Measurements from ENCODE around the gene PARP3. TPM values are rescaled to one million over a fixed set of nuclear protein-coding genes. Genes with fewer than 3 reads are reported as not detected.
"Not testable (repeated sequence)": the region's sequence is repeated elsewhere in the genome, so short reads cannot be mapped to it uniquely, and the experiment has no call there.

PARP3 gene
- total and polyA plus RNA-seq, 10 donors, result 8.2 to 34.2 (median 24.7) TPM

DNA sequence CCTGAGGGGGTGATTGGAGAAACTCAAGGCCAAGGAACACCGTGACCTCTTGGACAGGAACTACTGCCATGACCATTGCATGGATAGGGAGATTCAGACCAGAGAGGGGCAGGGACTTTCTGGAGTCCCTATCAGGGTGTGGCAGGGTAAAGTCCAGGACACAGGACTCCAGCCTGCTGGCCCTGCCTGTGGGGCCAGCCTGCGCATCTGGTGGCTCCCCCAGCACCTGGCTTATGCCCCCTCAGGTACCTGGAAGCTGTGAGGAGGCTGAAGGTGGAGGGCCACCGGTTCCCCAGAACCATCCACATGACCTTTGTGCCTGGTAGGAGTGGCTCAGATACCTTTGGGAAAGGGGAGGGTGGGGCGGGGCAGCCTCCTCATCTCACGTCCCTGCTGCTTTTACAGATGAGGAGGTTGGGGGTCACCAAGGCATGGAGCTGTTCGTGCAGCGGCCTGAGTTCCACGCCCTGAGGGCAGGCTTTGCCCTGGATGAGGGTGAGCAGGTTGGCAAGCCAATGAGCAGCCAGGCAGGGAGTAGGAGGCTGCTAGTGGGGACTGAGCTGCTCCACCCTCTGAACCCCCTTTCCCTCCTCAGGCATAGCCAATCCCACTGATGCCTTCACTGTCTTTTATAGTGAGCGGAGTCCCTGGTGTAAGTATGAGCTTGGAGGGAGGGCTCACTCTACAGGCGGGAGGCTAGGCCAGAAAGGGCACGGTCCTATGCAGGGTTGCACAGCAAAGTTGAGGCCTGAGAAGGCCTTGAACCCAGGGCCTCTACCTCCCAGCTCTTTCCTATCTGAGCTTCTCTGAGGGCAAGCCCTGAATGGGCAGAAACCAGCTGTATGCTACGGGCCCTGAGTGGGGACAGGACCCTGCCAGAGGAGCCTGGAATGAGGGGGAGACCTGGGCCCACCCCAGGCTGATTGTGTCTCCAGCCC lies 44.1 kb downstream of the PARP3 start:
- H3K27ac ChIP-seq, result peak overlapping the region in 1 of 8 donors; percentile 11
- H3K4me3 ChIP-seq, result no peak overlapping the region
- H3K4me1 ChIP-seq, result peaks cover 17 to 38% (median 28%) of the 10 kb centered on the region in 6 donors
- intact Hi-C loops (cut with DNase I; ENCODE audit: low total_unique reads), result no loop called here
- no peaks in the 10 kb centered on the region for H3K27me3 ChIP-seq (replicated peaks in 1 of 7)
- no peaks in the 10 kb centered on the region for H3K9me3 ChIP-seq
- peaks cover 0 to 14% (median under 1%) of the 10 kb centered on the region in 6 donors for H3K36me3 ChIP-seq
- TF ChIP-seq POLR2AphosphoS5 (IDR thresholded peaks at IDR 0.05) (peak in 1 of 3 donors; percentile 11), POLR2A (IDR thresholded peaks at IDR 0.05) (no peak)
- TF ChIP-seq, protein P1, sequence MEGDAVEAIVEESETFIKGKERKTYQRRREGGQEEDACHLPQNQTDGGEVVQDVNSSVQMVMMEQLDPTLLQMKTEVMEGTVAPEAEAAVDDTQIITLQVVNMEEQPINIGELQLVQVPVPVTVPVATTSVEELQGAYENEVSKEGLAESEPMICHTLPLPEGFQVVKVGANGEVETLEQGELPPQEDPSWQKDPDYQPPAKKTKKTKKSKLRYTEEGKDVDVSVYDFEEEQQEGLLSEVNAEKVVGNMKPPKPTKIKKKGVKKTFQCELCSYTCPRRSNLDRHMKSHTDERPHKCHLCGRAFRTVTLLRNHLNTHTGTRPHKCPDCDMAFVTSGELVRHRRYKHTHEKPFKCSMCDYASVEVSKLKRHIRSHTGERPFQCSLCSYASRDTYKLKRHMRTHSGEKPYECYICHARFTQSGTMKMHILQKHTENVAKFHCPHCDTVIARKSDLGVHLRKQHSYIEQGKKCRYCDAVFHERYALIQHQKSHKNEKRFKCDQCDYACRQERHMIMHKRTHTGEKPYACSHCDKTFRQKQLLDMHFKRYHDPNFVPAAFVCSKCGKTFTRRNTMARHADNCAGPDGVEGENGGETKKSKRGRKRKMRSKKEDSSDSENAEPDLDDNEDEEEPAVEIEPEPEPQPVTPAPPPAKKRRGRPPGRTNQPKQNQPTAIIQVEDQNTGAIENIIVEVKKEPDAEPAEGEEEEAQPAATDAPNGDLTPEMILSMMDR (IDR thresholded peaks at IDR 0.05 in 8 of 11, conservative IDR thresholded peaks at IDR 0.05 in 3 of 11), result no peak
- DNase-seq, result no peak
- WGBS, 5 donors, result 78 to 87% (median 86%) methylated on average over 7 to 12 of the region's 12 CpGs

DNA sequence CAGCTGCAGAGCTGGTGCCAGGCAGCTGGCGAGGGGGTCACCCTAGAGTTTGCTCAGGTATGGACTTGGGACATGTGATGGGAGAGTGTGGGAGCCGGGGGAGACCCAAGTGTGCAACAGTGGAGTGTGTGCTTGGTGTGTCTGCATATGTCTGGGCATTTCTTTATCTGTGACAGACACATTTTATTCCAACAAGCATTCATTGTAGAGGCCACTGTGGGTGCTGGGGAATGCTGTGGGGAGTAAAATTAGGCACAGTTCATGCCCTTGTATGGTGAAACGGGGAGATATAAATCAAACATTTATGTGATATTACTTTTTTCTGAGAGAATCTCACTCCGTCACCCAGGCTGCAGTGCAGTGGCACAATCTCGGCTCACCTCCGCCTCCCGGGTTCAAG lies 45.4 kb downstream of the PARP3 start:
- no peaks in the 10 kb centered on the region for H3K27me3 ChIP-seq (replicated peaks in 1 of 7)
- peaks cover 0 to 27% (median 12%) of the 10 kb centered on the region in 6 donors for H3K36me3 ChIP-seq
- no peaks in the 10 kb centered on the region for H3K9me3 ChIP-seq
- TF ChIP-seq POLR2AphosphoS5 (IDR thresholded peaks at IDR 0.05), result no peak
- no peak overlapping the region for H3K4me3 ChIP-seq
- DNase-seq, result no peak
- H3K27ac ChIP-seq, result no peak overlapping the region
- 90 to 97% (median 95%) methylated on average over 6 to 7 of the region's 7 CpGs for whole genome bisulfite sequencing, 5 donors
- intact Hi-C loops (cut with DNase I; ENCODE audit: low total_unique reads), result no loop called here
- H3K4me1 ChIP-seq, result peaks cover 7 to 38% (median 18%) of the 10 kb centered on the region in 6 donors

DNA sequence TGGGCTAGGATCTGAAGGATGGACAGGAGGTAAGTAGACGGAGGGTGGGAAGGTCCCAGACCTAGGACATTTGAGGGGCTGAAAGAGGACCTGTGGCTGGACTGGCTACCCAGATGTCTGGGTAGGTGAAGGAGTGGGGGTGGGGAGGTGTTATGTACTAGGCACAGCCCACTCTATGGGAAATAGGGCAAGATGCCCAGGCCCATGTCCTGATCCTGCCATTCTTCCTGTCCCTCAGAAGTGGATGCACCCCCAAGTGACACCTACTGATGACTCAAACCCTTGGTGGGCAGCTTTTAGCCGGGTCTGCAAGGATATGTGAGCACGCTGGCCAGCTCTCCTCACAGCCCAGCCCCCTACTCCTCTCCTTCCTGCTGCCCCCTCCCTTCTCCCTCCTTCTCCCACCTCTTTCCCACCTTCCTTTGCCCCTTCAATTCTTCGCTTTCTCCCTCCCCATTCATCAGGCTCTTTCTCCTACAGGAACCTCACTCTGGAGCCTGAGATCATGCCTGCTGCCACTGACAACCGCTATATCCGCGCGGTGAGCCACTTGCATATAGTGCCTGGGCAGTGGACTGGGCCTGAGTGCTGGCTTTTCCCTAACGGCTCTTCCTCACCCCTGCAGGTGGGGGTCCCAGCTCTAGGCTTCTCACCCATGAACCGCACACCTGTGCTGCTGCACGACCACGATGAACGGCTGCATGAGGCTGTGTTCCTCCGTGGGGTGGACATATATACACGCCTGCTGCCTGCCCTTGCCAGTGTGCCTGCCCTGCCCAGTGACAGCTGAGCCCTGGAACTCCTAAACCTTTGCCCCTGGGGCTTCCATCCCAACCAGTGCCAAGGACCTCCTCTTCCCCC lies 46.4 kb downstream of the PARP3 start:
- Histone ChIP-seq H3K4me1 (peaks cover 11 to 38% (median 18%) of the 10 kb centered on the region in 6 donors), H3K4me3 (no peak overlapping the region), H3K27me3 (replicated peaks in 1 of 7) (no peaks in the 10 kb centered on the region), H3K9me3 (no peaks in the 10 kb centered on the region), H3K27ac (no peak overlapping the region), H3K36me3 (peaks cover 0 to 36% (median 21%) of the 10 kb centered on the region in 6 donors)
- WGBS, 5 donors, result 79 to 85% (median 80%) methylated on average over 15 of the region's 15 CpGs
- intact Hi-C loops (cut with DNase I; ENCODE audit: low total_unique reads), result no loop called here
- no peak for DNase-seq
- TF ChIP-seq POLR2AphosphoS5 (IDR thresholded peaks at IDR 0.05) (peak in 1 of 3 donors; percentile 44), POLR2A (IDR thresholded peaks at IDR 0.05) (no peak)
- TF ChIP-seq, protein P1 (IDR thresholded peaks at IDR 0.05 in 8 of 11, conservative IDR thresholded peaks at IDR 0.05 in 3 of 11), result no peak

DNA sequence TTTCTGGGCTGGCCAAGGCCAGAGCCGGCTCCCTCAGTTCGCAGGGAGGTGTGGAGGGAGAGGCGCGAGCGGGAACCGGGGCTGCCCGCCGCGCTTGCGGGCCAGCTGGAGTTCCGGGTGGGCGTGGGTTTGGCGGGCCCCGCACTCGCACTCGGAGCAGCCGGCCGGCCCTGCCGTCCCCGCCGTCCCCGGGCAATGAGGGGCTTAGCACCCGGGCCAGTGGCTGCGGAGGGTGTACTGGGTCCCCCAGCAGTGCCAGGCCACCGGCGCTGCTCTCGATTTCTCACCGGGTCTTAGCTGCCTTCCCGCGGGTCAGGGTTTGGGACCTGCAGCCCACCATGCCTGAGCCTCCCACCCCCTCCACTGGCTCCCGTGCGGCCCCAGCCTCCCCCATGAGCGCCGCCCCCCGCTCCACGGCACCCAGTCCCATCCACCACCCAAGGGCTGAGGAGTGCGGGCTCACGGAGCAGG lies 48.4 kb downstream of the PARP3 start:
- not testable (repeated sequence) for H3K27me3 ChIP-seq (replicated peaks in 1 of 7); DNase-seq; H3K9me3 ChIP-seq; H3K27ac ChIP-seq; H3K4me3 ChIP-seq
- peaks cover 4 to 52% (median 35%) of the 10 kb centered on the region in 6 donors for H3K36me3 ChIP-seq
- WGBS, 5 donors, result 80 to 92% (median 90%) methylated on average over 16 to 38 of the region's 38 CpGs
- intact Hi-C loops (cut with DNase I; ENCODE audit: low total_unique reads), result loop anchor here (10.0 kb wide), 1 partner anchor 46 kb away; the partner anchor contains the start of genes PARP3 and RRP9
- TF ChIP-seq POLR2AphosphoS5 (IDR thresholded peaks at IDR 0.05), result peak in 1 of 3 donors; percentile 44
- H3K4me1 ChIP-seq, result peaks cover 16 to 45% (median 29%) of the 10 kb centered on the region in 6 donors
